Astrocyte (in vitro differentiated cells and primary cell): ENCODE results near the gene SPATA45.

Experiments
- CTCF ChIP-seq: IDR thresholded peaks from 2 replicates; pipeline ENCODE4 v1.5.1; 2011; ENCODE audit warnings: low read depth, mild to moderate bottlenecking, inconsistent platforms, low read length, moderate library complexity; ENCODE audit not compliant: insufficient read depth
- EZH2 ChIP-seq: IDR thresholded peaks from 2 replicates; pipeline ENCODE4 v1.6.1; 2012; ENCODE audit warnings: mild to moderate bottlenecking, low read length, inconsistent platforms; ENCODE audit not compliant: insufficient read depth

- TF ChIP-seq CTCF (no peak), EZH2 (no peak)
Observed at GRCh38 chr1:212816567-212817278, 30.7 kb downstream of the SPATA45 start.
